Esophagus muscularis mucosa (tissue), 4 donors: Measurements from ENCODE around the gene FOXS1. TPM values are rescaled to one million over a fixed set of nuclear protein-coding genes. Genes with fewer than 3 reads are reported as not detected.
A peak's percentile ranks its signal among the peaks of the same experiment; 100 is the strongest.

ENCODE experiments used
- DNase-seq: peaks from one replicate; pipeline ENCODE4 v3.0.0-alpha.2; 2017; ENCODE audit errors: extremely low spot score
- H3K27ac ChIP-seq, 4 donors: fragments of 200-600 bp; sonication (generic); replicated peaks in 1 of 4; 1 replicate in 3 of 4; 2 replicates in 1 of 4; pipeline ENCODE4 v1.5.1; 2016 to 2019; ENCODE audit warnings: mild to moderate bottlenecking in 1 of 4
- H3K27me3 ChIP-seq, 4 donors: fragments of 200-600 bp; sonication (generic); one replicate each; pipeline versions ENCODE4 v1.5.1 to v1.6.0; 2016 to 2019
- H3K36me3 ChIP-seq, 4 donors: fragments of 200-600 bp; sonication (generic); one replicate each; pipeline ENCODE4 v1.5.1; 2016 to 2019
- H3K4me1 ChIP-seq, 4 donors: fragments of 200-600 bp; sonication (generic); one replicate each; pipeline ENCODE4 v1.5.1; 2016 to 2019
- H3K4me3 ChIP-seq, 4 donors: fragments of 200-600 bp; sonication (generic); 1 replicate in 2 of 4; 2 replicates in 2 of 4; pipeline ENCODE4 v1.5.1; 2016 to 2019; ENCODE audit warnings: mild to moderate bottlenecking in 4 of 4, moderate library complexity in 1 of 4
- H3K9me3 ChIP-seq, 4 donors: fragments of 200-600 bp; sonication (generic); 1 replicate in 3 of 4; 2 replicates in 1 of 4; pipeline ENCODE4 v1.5.1; 2016 to 2019
- EP300 ChIP-seq: sonication (generic); formaldehyde crosslinking; IDR thresholded peaks from one replicate; pipeline ENCODE4 v1.6.1; 2017; ENCODE audit warnings: antibody characterized with exemption
- POLR2A ChIP-seq: fragments of 450-650 bp; IDR thresholded peaks from one replicate; pipeline ENCODE4 v1.6.1; 2017; ENCODE audit warnings: antibody characterized with exemption, moderate library complexity, mild to moderate bottlenecking, low read depth
- POLR2AphosphoS5 ChIP-seq, 2 donors: sonication (generic); formaldehyde crosslinking; IDR thresholded peaks; one replicate each; pipeline ENCODE4 v1.6.1; 2017; ENCODE audit warnings: antibody characterized with exemption in 2 of 2
- WGBS: methylation state at CpG from one replicate; pipeline ENCODE4 v1.1.5; 2018; 5-methylcytosine and 5-hydroxymethylcytosine counted together
- intact Hi-C: fragments of 100-400 bp; cut with DNase I; formaldehyde crosslinking; loops from one replicate; pipeline ENCODE4 v1.15.1; 2023
- total RNA-seq, 4 donors: library from RNA; depleted of rRNA; stranded (reverse); fragments of >200 nt; gene quantifications; one replicate each; pipeline versions ENCODE4 v1.1.0 to v1.2.1, GENCODE V29; 2016
- TF ChIP-seq, protein P1 (sequence below), 3 experiments: fragments of 200-600 bp in 2 of 3; fragments of 450-650 bp in 1 of 3; sonication (generic) in 2 of 3; IDR thresholded peaks; one replicate each; pipeline ENCODE4 v1.5.1; 2017 to 2019; ENCODE audit warnings: antibody characterized with exemption in 3 of 3, mild to moderate bottlenecking in 2 of 3, moderate library complexity in 1 of 3

The FOXS1 gene
- total RNA-seq, 4 donors from 2014 or later, result 0.50 to 3.4 (median 0.87) TPM

DNA sequence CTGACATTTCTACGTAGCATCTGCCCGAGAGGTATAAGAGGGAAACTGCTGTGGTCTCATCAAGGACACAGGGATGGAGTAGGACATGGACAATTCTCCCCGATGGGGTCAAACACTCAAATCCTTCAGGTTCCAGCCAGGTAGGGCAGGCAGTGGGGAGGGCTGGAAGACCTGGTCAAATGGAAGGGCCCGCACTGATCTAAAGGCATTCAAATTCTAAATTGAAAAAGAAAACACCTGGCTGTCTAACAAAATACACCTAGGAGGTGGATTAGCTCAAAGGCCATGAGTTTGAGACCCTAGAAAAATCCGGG is 16.7 kb upstream of the FOXS1 start:
- Histone ChIP-seq H3K27me3 (peaks cover 0 to 38% (median 6%) of the 10 kb centered on the region in 4 donors), H3K27ac (no peak overlapping the region), H3K4me3 (peak overlapping the region in 2 of 4 donors; percentile 60 to 62), H3K9me3 (no peaks in the 10 kb centered on the region), H3K4me1 (peaks cover 20 to 25% (median 23%) of the 10 kb centered on the region in 4 donors), H3K36me3 (no peaks in the 10 kb centered on the region)
- TF ChIP-seq POLR2AphosphoS5 (IDR thresholded peaks at IDR 0.05) (no peak), EP300 (no peak), POLR2A (no peak)
- TF ChIP-seq, protein P1, sequence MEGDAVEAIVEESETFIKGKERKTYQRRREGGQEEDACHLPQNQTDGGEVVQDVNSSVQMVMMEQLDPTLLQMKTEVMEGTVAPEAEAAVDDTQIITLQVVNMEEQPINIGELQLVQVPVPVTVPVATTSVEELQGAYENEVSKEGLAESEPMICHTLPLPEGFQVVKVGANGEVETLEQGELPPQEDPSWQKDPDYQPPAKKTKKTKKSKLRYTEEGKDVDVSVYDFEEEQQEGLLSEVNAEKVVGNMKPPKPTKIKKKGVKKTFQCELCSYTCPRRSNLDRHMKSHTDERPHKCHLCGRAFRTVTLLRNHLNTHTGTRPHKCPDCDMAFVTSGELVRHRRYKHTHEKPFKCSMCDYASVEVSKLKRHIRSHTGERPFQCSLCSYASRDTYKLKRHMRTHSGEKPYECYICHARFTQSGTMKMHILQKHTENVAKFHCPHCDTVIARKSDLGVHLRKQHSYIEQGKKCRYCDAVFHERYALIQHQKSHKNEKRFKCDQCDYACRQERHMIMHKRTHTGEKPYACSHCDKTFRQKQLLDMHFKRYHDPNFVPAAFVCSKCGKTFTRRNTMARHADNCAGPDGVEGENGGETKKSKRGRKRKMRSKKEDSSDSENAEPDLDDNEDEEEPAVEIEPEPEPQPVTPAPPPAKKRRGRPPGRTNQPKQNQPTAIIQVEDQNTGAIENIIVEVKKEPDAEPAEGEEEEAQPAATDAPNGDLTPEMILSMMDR (IDR thresholded peaks at IDR 0.05), result no peak
- 67% methylated on average over 5 of the region's 5 CpGs for WGBS
- DNase-seq, result no peak
- intact Hi-C loops, result no loop called here

DNA sequence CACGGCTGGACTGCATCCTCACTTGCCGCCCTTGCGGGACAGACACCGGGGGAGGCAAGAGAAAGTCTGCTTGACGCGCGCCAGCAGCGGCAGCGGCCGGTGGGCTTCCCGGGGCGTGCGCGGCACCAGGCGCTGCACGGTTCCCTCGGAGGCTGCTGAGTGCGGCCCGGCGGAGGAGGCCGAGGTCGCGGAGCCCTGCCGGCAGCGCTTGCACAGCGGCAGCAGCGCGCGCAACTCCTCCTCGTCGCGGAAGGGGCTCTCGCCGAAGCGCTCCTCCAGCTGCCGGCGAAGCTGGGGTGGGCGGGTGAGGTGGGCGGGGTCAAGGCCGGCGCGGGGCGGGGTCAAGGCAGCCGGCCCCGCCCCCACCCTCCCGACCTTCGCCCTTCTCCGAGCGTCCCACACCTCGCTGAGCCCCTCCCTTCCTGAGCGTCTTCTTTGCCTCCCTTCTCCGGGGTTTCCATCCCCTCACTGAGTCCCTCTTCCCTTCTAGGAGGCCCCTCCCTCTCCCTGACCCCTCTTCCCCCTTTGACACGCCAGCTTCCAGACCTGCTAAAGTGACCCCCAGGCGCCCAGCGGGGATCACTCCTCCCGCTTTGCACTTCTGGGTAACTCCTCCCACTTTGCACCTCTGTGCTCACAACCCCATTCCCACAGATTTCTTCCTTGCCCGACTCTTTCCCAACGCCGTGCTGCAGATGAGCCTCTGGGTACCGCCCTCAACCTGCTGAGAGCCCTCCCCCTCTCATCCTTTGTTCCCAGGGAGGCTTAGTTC is 16.2 kb upstream of the FOXS1 start:
- TF ChIP-seq EP300, result no peak
- Histone ChIP-seq H3K9me3 (no peaks in the 10 kb centered on the region), H3K4me3 (peak overlapping the region; percentile 59 to 71 (median 61)), H3K27ac (no peak overlapping the region), H3K36me3 (no peaks in the 10 kb centered on the region), H3K4me1 (peaks cover 20 to 25% (median 23%) of the 10 kb centered on the region in 4 donors), H3K27me3 (peaks cover 0 to 44% (median 6%) of the 10 kb centered on the region in 4 donors)
- DNase-seq, result no peak
- WGBS, result 25% methylated on average over 13 of the region's 60 CpGs
- intact Hi-C loops, result no loop called here

DNA sequence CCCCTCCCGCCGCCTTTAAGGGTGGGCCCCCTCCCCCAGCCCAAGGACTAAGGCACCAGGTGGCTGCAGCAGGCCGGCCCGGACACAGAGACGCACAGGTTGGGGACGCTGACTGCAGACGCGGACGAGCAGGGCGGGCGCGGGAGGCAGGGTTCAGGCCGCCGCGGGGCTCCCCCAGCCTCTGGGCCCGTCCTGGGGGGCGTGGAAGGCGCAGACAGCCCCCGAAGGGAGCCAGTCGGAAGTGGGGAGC is 15.7 kb upstream of the FOXS1 start:
- peaks cover 0 to 47% (median 6%) of the 10 kb centered on the region in 4 donors for H3K27me3 ChIP-seq
- no CpG with 5 or more reads among the region's 20 CpGs for WGBS
- H3K9me3 ChIP-seq, result no peaks in the 10 kb centered on the region
- intact Hi-C loops, result no loop called here
- H3K4me3 ChIP-seq, result peak overlapping the region; percentile 59 to 71 (median 61)
- no peak for DNase-seq
- H3K36me3 ChIP-seq, result no peaks in the 10 kb centered on the region
- H3K4me1 ChIP-seq, result peaks cover 20 to 25% (median 23%) of the 10 kb centered on the region in 4 donors
- H3K27ac ChIP-seq, result no peak overlapping the region
- no peak for TF ChIP-seq POLR2A
- no peak for TF ChIP-seq POLR2AphosphoS5 (IDR thresholded peaks at IDR 0.05)
- TF ChIP-seq EP300, result no peak
- TF ChIP-seq, protein P1 (IDR thresholded peaks at IDR 0.05), result no peak

DNA sequence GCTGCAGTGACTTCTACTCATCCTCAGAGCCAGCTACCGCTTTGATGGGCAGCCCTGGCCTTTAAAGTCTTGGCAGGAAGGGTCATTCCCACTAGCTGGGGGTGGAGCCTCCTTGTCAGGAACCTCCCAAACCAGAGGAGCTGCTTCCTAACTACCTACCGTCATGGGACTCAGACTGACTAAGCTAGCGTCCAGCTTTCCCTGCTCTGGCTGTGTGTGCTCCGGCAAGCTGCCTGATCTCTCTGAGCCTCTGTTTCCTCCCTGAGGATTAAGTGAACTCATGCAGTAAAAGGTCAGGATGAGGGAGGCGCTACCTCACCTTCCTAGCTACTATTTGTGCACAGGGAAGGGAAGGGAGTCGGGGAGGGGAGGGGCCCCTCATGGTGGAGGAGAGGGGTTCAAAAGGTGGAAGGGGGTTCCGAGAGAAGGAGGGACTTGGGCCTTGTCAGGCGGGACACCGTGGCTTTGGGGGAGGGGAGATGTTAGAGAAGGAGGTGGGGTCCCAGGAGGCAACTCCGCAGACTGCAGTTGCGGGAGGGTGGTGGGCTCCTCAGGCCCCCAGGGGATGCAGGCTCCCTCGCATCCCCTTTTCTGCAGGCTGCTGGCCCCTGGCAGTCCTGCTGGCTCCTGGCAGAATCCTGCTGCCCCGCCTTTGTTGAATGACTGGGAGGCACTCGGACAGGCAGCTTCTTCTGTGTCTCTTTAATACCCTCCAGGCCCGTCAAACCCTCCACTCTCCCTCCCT is 15.2 kb upstream of the FOXS1 start:
- Histone ChIP-seq H3K4me3 (peak overlapping the region; percentile 59 to 71 (median 61)), H3K36me3 (no peaks in the 10 kb centered on the region), H3K9me3 (no peaks in the 10 kb centered on the region), H3K27me3 (peaks cover 0 to 52% (median 6%) of the 10 kb centered on the region in 4 donors), H3K27ac (no peak overlapping the region), H3K4me1 (peaks cover 20 to 25% (median 23%) of the 10 kb centered on the region in 4 donors)
- TF ChIP-seq POLR2A (no peak), EP300 (no peak)
- DNase-seq, result no peak
- 15% methylated on average over 15 of the region's 15 CpGs for WGBS
- intact Hi-C loops, result no loop called here

DNA sequence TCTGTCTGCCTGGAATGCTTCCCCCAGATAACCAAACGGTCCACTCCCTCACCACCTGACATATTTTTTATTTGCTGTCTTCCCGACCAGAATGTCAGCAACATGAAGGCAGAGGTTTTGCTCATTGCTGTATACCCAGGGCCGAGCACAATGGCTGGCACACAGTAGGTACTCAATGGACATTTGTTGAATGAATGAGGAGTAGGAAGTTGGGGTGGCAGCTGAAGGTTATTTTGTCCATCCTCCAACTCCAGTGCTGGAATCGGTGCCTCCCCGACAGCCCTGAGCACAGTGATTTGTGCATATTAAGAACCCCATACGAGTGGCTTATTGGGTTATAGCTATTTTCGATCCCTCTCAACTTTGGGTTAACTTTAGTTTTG is 14.6 kb upstream of the FOXS1 start:
- no peaks in the 10 kb centered on the region for H3K36me3 ChIP-seq
- intact Hi-C loops, result loop anchor here (10.0 kb wide), 1 partner anchor 235 kb away; no protein-coding TSS in a partner anchor
- peaks cover 20 to 25% (median 23%) of the 10 kb centered on the region in 4 donors for H3K4me1 ChIP-seq
- TF ChIP-seq POLR2A (no peak), POLR2AphosphoS5 (IDR thresholded peaks at IDR 0.05) (no peak), EP300 (no peak)
- TF ChIP-seq, protein P1 (IDR thresholded peaks at IDR 0.05), result no peak
- no peak overlapping the region for H3K27ac ChIP-seq
- 72% methylated on average over 7 of the region's 7 CpGs for WGBS
- peaks cover 0 to 57% (median 6%) of the 10 kb centered on the region in 4 donors for H3K27me3 ChIP-seq
- H3K9me3 ChIP-seq, result no peaks in the 10 kb centered on the region
- DNase-seq, result no peak
- H3K4me3 ChIP-seq, result peak overlapping the region in 1 of 4 donors; percentile 71
